Esophagus (tissue), 2 donors: Measurements from ENCODE around the gene NEDD9. TPM values are rescaled to one million over a fixed set of nuclear protein-coding genes. Genes with fewer than 3 reads are reported as not detected.

Experiments used
- H3K27ac ChIP-seq, 2 donors: one replicate each; pipeline ENCODE4 v1.5.1; 2013; ENCODE audit warnings: low read depth in 2 of 2, mild to moderate bottlenecking in 2 of 2, inconsistent platforms in 1 of 2, low read length in 1 of 2, moderate library complexity in 1 of 2
- H3K27me3 ChIP-seq, 2 donors: one replicate each; pipeline ENCODE4 v1.6.1; 2013; ENCODE audit warnings: low read length in 2 of 2, control low read depth in 1 of 2, mild to moderate bottlenecking in 1 of 2; ENCODE audit not compliant: insufficient read depth in 2 of 2, control insufficient read depth in 1 of 2
- H3K36me3 ChIP-seq, 2 donors: one replicate each; pipeline ENCODE4 v1.6.1; 2013; ENCODE audit warnings: low read length in 1 of 2; ENCODE audit not compliant: control insufficient read depth in 2 of 2, insufficient read depth in 2 of 2
- H3K4me1 ChIP-seq, 2 donors: one replicate each; pipeline ENCODE4 v1.6.1; 2013; ENCODE audit warnings: low read length in 1 of 2; ENCODE audit not compliant: control insufficient read depth in 2 of 2, insufficient read depth in 2 of 2
- H3K4me3 ChIP-seq, 2 donors: one replicate each; pipeline ENCODE4 v1.5.1; 2013; ENCODE audit warnings: low read length in 2 of 2, mild to moderate bottlenecking in 2 of 2, low read depth in 1 of 2, moderate library complexity in 1 of 2
- H3K9me3 ChIP-seq, 2 donors: one replicate each; pipeline ENCODE4 v1.6.1; 2013; ENCODE audit warnings: mild to moderate bottlenecking in 2 of 2, low read depth in 1 of 2, low read length in 1 of 2, moderate library complexity in 1 of 2; ENCODE audit not compliant: control insufficient read depth in 2 of 2, insufficient read depth in 1 of 2
- WGBS, 2 donors: extraction: QIAGEN DNeasy Blood & Tissue Kit; methylation state at CpG; one replicate each; pipeline ENCODE4 v1.1.7; 2013; 5-methylcytosine and 5-hydroxymethylcytosine counted together
- polyA plus RNA-seq, 2 donors: library from polyadenylated mRNA; stranded (reverse); fragments of 200-250 nt; gene quantifications; one replicate each; pipeline ENCODE4 v1.2.3, GENCODE V29; 2013
- donor health status: healthy with polysubstance abuse.
- donor health status: Bipolar disorder and iron deficiency.

NEDD9 gene
- polyA plus RNA-seq, 2 donors, result 1.6 to 2.1 TPM

DNA sequence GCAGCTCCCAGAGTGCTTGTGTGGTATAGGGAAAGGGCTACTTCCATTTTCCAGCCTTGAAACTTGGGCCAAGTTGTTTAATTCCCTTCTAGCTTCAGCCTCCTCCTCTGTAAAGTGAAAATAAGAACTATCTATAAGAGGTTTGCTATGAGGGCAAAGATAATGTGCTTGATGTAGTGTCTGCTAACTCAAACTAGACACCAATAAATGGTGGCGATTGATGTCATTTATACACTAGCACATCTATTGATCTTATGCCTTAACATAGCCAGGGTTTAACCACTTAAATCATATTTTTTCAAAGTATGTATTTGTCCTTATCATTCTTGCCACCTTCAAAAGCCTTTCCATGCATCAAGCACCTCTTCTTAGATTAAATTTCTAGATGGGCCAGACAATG lies 55.2 kb downstream of the NEDD9 start:
- Histone ChIP-seq H3K4me1 (peaks cover 0 to 2% of the 10 kb centered on the region in 2 donors), H3K9me3 (no peaks in the 10 kb centered on the region), H3K27ac (no peak overlapping the region), H3K27me3 (no peaks in the 10 kb centered on the region), H3K36me3 (no peaks in the 10 kb centered on the region), H3K4me3 (no peak overlapping the region)
- WGBS, 2 donors, result 87 to 96% methylated on average over 1 of the region's 1 CpG

DNA sequence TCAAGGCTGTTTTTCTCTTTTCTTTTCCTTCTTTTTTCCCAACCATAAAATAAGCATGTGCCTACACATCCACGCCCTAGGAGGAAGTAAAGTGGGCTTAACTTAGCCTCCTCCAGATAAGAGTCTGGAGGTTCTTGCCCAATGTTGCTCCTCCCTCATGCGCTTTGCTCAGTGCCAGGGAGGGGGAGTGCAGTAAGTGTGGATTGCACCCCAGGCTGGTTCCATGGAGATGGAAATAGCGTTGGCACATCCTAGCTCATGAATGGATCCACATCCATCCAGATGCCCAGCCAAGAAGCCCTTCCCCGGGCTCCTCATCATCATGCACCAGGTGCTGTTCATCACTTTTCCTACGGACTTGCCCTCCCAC lies 58.2 kb downstream of the NEDD9 start:
- 95 to 96% methylated on average over 5 of the region's 5 CpGs for WGBS, 2 donors

DNA sequence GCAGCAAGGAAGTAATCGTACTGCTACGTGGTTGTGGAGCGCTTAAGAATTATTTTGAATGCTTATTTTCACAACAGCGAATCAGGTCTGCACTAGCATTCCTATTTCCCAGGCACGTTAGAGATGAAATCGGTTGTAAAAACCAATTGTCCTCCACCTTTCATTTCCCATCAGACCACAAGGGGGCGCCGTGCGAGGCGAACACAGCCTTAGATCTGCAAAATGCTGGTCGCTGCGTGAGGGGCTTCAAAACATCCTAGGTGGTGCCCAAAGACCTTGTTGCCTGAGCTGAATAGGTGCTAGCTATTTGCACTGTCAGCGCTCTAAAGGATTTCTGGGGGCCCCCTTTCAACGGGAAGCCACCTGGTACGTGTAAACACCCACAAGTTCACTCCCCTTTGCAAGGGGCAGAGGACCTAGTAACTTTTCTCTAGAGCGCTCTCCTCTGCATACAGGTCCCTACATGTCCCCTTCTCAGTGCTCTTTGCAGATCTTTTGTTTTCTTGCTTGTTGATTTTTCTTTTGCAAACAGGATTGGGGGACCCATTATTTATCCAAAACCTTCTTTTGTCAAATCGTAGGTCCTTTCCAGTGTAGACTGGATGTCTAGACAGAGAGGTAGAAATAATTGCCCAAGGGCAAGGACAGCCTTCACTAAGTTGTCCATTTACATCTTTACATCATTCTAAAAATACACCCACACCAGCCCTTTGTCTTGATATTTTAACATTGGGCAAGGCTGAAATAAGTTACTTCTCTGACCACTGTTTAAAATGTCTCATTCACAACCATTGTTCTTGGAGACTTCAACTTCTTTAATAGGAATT lies 59.8 kb downstream of the NEDD9 start:
- no peaks in the 10 kb centered on the region for H3K36me3 ChIP-seq
- 19 to 25% methylated on average over 17 of the region's 17 CpGs for WGBS, 2 donors
- no peaks in the 10 kb centered on the region for H3K9me3 ChIP-seq
- H3K27ac ChIP-seq, result no peak overlapping the region
- H3K4me1 ChIP-seq, result peaks cover 0 to 2% of the 10 kb centered on the region in 2 donors
- H3K27me3 ChIP-seq, result no peaks in the 10 kb centered on the region
- no peak overlapping the region for H3K4me3 ChIP-seq

More for the DNA sequence above, 58.2 kb downstream of the NEDD9 start:
- Histone ChIP-seq H3K36me3 (no peaks in the 10 kb centered on the region), H3K27ac (no peak overlapping the region), H3K4me3 (no peak overlapping the region), H3K9me3 (no peaks in the 10 kb centered on the region), H3K27me3 (no peaks in the 10 kb centered on the region), H3K4me1 (peaks cover 0 to 2% of the 10 kb centered on the region in 2 donors)

GRCh38 chr6:11171952-11172351 lies 60.5 kb downstream of the NEDD9 start:
- WGBS, 2 donors, result 94 to 95% methylated on average over 13 of the region's 13 CpGs

GRCh38 chr6:11168091-11168635 lies 64.3 kb downstream of the NEDD9 start:
- Histone ChIP-seq H3K9me3 (no peaks in the 10 kb centered on the region), H3K4me1 (peaks cover 0 to 2% of the 10 kb centered on the region in 2 donors), H3K27me3 (no peaks in the 10 kb centered on the region), H3K4me3 (no peak overlapping the region), H3K27ac (no peak overlapping the region), H3K36me3 (no peaks in the 10 kb centered on the region)
- WGBS, 2 donors, result 69 to 77% methylated on average over 7 of the region's 7 CpGs

More at GRCh38 chr6:11171952-11172351, 60.5 kb downstream of the NEDD9 start:
- H3K36me3 ChIP-seq, result no peaks in the 10 kb centered on the region
- no peaks in the 10 kb centered on the region for H3K27me3 ChIP-seq
- no peak overlapping the region for H3K27ac ChIP-seq
- no peak overlapping the region for H3K4me3 ChIP-seq
- no peaks in the 10 kb centered on the region for H3K9me3 ChIP-seq
- H3K4me1 ChIP-seq, result peaks cover 0 to 2% of the 10 kb centered on the region in 2 donors

DNA sequence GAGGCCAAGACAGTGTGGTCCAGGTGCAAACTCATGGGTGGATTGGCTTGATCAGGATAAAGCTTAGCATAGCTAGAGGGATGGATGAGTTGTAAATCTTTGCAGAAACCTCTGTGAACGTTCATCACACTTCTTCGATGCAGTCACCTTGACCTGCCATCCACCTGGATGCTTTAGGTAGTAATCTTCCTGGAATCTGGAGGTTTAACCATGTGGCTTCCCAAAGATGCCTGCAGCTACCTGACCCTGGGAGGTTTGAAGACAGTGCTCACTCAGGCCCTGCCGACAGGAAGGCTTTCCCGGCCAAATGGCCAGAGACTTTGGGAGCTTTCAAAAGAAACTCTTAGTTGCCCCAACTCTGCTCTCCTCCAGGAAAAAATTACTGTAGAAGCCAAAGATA lies 65.5 kb downstream of the NEDD9 start:
- H3K27me3 ChIP-seq, result no peaks in the 10 kb centered on the region
- no peak overlapping the region for H3K4me3 ChIP-seq
- no peaks in the 10 kb centered on the region for H3K36me3 ChIP-seq
- no peaks in the 10 kb centered on the region for H3K9me3 ChIP-seq
- no peak overlapping the region for H3K27ac ChIP-seq
- WGBS, 2 donors, result 36 to 65% methylated on average over 4 of the region's 4 CpGs
- no peaks in the 10 kb centered on the region for H3K4me1 ChIP-seq

DNA sequence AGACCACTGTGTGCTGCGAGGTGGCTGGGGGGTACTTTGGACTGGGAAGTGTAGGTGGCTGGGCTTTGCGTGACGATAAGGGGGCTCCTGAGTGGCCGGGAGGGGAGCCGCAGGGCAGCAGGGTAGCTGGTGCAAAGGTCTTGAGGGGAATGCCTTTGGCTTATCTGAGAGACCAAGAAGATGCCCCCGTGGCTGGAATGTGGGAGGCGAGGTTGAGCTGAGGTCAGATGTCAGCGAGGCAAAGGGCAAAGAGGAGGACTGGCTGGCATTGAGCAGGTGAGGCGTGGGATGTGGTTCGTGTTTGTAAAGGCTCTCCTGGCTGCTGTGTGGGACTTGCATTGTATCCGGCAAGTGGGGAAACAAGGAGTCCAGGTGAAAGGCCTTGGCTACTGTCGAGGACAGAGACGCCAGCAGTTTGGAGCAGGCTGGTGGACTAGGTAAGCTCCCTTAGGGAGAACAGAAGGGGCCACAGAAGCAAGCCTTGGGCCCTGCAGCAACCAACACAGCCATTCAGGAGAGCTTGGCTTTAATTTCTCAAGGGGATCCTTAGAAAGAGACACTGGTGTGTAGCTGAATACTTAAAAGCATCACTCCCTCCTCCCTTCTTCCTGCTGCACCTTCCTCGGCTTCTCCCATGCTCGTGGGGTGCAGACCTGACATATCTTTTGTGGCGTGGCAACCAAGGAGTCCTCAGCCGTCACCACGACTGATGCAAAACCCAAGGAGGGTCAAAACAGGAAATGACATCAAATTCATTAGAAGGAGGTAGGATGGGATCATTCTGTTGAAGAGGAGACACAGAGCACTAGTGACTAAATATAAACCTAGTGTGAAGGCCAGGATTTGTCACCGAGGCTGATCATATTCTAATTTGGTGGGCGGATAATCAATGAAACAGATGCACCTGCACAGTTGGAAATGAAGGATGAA lies 67.5 kb downstream of the NEDD9 start:
- Histone ChIP-seq H3K9me3 (no peaks in the 10 kb centered on the region), H3K4me3 (no peak overlapping the region), H3K4me1 (no peaks in the 10 kb centered on the region), H3K36me3 (no peaks in the 10 kb centered on the region), H3K27me3 (no peaks in the 10 kb centered on the region), H3K27ac (no peak overlapping the region)
- WGBS, 2 donors, result 85 to 88% methylated on average over 20 of the region's 20 CpGs

- Histone ChIP-seq H3K4me3 (no peak overlapping the region), H3K27me3 (no peaks in the 10 kb centered on the region), H3K27ac (no peak overlapping the region), H3K36me3 (no peaks in the 10 kb centered on the region), H3K9me3 (no peaks in the 10 kb centered on the region), H3K4me1 (no peaks in the 10 kb centered on the region)
- 76 to 95% methylated on average over 2 of the region's 2 CpGs for WGBS, 2 donors
Observed at GRCh38 chr6:11163932-11164331, 68.5 kb downstream of the NEDD9 start.

DNA sequence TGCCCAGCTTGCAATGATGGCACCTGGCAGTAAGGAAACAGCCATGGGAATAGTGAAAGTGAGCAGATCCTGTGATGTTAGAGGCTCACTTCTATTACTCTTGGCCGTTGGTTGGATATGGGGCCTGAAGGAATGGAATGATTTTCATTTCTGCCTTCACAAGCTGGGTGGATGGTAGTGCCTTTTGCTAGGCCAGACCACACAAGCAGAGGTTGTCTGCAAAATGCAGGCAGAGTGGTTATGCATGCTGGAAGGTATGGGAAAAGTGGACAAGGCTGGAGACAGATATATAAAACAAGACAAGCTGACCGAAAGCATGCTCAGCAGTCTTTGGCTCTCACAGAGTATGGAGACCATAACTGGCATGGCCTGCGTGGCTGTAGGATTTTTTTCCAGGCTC lies 70.2 kb downstream of the NEDD9 start:
- Histone ChIP-seq H3K9me3 (no peaks in the 10 kb centered on the region), H3K27me3 (no peaks in the 10 kb centered on the region), H3K4me1 (no peaks in the 10 kb centered on the region), H3K36me3 (no peaks in the 10 kb centered on the region), H3K27ac (no peak overlapping the region), H3K4me3 (no peak overlapping the region)
- 92 to 95% methylated on average over 3 of the region's 3 CpGs for WGBS, 2 donors
